ENCODE results near the gene ZNF641.

- TF ChIP-seq CTCF (IDR thresholded peaks at IDR 0.05) (no peak), FOSL2 (IDR thresholded peaks at IDR 0.05) (no peak), FOSL2 (CRISPR knock-in tag; IDR thresholded peaks at IDR 0.05) (no peak), SREBF2 (IDR thresholded peaks at IDR 0.05) (no peak), EP300 (IDR thresholded peaks at IDR 0.05) (no peak), RAD21 (conservative IDR thresholded peaks at IDR 0.05 in 1 of 2, IDR thresholded peaks at IDR 0.05 in 1 of 2) (no peak), POLR2A (IDR thresholded peaks at IDR 0.05; ENCODE audit: low read length) (peak; percentile 54), USF2 (IDR thresholded peaks at IDR 0.05) (no peak)
- TF ChIP-seq, protein P1, sequence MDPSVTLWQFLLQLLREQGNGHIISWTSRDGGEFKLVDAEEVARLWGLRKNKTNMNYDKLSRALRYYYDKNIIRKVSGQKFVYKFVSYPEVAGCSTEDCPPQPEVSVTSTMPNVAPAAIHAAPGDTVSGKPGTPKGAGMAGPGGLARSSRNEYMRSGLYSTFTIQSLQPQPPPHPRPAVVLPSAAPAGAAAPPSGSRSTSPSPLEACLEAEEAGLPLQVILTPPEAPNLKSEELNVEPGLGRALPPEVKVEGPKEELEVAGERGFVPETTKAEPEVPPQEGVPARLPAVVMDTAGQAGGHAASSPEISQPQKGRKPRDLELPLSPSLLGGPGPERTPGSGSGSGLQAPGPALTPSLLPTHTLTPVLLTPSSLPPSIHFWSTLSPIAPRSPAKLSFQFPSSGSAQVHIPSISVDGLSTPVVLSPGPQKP (IDR thresholded peaks at IDR 0.05; ENCODE audit: low read depth, low read length) = no peak
- TF ChIP-seq, protein P2, sequence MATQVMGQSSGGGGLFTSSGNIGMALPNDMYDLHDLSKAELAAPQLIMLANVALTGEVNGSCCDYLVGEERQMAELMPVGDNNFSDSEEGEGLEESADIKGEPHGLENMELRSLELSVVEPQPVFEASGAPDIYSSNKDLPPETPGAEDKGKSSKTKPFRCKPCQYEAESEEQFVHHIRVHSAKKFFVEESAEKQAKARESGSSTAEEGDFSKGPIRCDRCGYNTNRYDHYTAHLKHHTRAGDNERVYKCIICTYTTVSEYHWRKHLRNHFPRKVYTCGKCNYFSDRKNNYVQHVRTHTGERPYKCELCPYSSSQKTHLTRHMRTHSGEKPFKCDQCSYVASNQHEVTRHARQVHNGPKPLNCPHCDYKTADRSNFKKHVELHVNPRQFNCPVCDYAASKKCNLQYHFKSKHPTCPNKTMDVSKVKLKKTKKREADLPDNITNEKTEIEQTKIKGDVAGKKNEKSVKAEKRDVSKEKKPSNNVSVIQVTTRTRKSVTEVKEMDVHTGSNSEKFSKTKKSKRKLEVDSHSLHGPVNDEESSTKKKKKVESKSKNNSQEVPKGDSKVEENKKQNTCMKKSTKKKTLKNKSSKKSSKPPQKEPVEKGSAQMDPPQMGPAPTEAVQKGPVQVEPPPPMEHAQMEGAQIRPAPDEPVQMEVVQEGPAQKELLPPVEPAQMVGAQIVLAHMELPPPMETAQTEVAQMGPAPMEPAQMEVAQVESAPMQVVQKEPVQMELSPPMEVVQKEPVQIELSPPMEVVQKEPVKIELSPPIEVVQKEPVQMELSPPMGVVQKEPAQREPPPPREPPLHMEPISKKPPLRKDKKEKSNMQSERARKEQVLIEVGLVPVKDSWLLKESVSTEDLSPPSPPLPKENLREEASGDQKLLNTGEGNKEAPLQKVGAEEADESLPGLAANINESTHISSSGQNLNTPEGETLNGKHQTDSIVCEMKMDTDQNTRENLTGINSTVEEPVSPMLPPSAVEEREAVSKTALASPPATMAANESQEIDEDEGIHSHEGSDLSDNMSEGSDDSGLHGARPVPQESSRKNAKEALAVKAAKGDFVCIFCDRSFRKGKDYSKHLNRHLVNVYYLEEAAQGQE (IDR thresholded peaks at IDR 0.05) = no peak
- TF ChIP-seq, protein P3, sequence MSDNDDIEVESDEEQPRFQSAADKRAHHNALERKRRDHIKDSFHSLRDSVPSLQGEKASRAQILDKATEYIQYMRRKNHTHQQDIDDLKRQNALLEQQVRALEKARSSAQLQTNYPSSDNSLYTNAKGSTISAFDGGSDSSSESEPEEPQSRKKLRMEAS (IDR thresholded peaks at IDR 0.05) = no peak; the same call in 1 of the 2 replicates
- TF ChIP-seq, protein P4, sequence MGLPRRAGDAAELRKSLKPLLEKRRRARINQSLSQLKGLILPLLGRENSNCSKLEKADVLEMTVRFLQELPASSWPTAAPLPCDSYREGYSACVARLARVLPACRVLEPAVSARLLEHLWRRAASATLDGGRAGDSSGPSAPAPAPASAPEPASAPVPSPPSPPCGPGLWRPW (IDR thresholded peaks at IDR 0.05) = no peak
Measured at GRCh38 chr12:48350249-48351021, at the start of gene ZNF641.

Data from A549 (cell line).